ENCODE results near the gene FXYD5.

Gene FXYD5

DNA sequence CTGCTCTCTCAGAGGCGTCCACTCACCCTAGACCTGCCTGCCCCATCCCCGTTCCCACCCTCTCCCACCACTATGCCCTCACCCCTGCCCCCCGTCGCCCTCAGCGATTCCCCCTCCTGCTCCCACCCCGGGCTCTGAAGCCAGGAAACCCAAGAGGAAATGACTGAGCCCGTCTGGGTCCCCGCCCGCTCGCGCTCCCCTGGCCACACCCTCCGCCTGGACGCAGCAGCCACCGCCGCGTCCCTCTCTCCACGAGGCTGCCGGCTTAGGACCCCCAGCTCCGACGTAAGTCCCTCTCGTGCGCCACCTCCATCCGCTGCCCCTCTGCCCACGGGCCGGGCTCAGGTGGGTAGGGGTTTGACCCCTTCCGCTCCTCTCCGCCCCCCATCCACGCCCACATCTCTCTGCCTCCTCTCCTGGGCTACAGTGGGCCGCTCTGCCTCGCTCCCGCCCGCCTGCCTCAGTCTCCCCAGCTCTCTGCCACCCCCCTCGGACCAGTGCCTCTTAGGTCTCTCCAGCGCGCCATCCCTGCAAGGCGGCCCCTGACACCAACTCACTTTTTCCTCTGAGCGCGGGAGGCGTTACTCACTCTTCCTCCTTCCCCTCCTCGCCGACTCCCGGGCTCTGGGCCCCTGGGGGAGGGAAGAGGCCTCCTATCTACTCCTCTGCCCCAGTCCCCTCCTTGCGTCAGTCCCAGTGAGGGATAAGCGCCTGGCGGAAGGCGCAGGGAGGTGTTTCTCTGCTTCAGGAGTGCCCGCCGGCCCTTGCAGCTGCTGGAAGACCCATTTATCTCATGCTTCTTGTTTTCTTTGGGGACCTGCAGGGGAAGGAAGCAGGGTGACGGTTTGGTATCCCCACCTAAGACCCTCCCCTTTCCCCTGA, at the start of gene FXYD5:
Gene FXYD5, plus strand, starts transcription at position 211 of the 882 bp plus-strand sequence. CDS start 816 bp downstream, outside the sequence.
- peak; percentile 23 for DNase-seq

DNA sequence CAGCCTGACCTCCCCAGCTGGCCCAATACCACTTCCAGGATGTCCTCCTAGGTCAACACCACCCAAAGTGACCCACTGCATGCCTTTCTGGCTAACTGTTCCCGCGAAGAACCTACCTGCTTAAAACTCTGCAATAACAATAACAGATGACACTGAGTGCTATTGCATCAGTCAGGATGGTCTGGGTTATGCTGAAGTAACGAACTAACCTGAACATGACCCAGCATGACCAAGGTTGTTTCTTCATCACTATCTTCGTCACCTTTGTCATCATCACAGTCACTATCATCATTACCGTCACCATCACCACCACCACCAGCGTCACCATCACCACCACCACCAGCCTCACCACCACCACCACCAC, 49.5 kb upstream of the FXYD5 start:
- no peak for DNase-seq

GRCh38 chr19:35105411-35106290, 48.9 kb upstream of the FXYD5 start:
- no peak for DNase-seq

DNA sequence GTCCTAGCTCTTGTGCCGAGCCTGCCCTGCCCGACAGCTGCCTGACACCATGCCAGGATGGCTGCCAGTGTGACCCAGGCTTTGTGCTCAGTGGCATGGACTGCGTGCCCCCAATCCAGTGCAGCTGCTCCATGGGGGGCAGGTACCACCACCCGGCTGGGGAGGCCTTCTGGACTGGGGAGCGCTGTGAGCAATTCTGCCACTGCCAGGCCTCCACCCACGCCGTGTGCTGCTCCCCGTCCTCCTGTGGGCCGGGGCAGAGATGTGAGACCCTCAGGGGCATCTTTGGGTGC, 48.3 kb upstream of the FXYD5 start:
- no peak for DNase-seq

GRCh38 chr19:35106898-35107541, 47.5 kb upstream of the FXYD5 start:
- no peak for DNase-seq

- no peak for DNase-seq
Observed at GRCh38 chr19:35107545-35107944, 47.0 kb upstream of the FXYD5 start.

DNA sequence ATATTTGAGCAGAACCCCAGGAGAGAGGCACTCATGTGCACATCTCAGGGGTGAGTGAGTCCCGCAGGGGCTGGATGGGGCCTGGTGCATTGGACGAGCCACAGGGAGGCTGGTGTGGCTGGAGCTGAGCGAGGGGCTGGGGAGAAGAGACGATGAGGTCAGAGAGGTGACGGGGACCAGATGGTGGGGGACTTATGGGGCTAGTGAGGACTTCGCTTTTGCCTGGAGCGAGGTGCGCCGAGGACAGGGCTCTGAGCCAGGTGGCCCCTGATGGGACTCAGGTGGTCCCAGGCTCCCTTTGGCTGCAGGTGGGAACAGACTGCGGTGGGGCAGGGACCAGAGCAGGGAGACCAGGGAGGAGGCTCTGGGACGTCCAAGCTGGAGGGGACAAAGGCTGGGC, 45.8 kb upstream of the FXYD5 start:
- DNase-seq, result no peak

DNA sequence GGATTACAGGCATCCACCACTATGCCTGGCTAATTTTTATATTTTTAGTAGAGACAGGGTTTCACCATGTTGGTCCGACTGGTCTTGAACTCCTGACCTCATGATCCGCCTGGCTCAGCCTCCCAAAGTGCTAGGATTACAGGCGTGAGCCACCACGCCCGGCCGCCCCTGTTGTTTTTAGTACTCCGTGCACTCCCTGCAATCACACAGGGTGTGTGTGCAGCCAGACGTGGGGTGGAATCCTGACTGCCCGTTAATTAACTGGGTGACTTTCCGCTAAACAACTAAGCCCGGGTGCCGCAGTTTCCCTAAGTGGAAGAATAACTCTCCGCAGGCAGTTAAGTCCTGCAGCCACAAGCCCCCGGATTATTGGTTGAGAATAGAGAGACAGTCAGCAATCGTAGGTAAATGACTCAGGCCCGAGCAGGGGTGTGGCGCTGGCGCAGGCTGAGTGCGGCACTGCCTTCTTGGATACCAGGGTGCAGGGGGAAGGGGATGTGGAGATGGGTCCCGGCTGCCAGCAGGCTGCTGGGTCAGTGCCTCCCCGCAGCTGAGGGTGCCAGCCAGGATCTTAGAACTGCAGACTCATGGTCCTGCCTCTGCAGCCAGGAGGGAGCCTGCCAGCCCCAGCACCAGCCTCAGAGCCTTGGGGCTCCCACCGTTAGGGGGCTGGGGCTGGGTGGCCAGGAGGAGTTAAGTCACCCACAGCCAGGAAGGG, 45.0 kb upstream of the FXYD5 start:
- no peak for DNase-seq

DNA sequence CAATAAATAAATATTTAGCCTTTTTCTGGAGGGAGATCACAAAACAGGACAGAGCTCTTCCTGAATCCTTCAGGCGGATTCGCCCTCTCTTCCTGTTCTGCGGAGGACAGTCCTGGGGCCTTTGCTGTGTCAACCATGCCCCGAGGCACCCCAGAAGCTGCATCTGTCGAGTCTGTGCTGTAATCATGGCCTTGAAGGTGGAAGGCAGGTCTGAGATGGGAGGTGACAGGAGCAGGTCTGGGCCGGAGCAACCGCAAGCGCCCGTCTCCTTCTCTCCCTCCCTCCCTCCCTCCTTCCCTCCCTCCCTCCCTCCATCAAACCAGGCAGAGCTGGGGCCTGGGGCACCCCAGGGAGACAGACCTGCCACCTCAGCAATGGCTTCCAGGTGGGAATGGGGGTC, 43.6 kb upstream of the FXYD5 start:
- no peak for DNase-seq

DNA sequence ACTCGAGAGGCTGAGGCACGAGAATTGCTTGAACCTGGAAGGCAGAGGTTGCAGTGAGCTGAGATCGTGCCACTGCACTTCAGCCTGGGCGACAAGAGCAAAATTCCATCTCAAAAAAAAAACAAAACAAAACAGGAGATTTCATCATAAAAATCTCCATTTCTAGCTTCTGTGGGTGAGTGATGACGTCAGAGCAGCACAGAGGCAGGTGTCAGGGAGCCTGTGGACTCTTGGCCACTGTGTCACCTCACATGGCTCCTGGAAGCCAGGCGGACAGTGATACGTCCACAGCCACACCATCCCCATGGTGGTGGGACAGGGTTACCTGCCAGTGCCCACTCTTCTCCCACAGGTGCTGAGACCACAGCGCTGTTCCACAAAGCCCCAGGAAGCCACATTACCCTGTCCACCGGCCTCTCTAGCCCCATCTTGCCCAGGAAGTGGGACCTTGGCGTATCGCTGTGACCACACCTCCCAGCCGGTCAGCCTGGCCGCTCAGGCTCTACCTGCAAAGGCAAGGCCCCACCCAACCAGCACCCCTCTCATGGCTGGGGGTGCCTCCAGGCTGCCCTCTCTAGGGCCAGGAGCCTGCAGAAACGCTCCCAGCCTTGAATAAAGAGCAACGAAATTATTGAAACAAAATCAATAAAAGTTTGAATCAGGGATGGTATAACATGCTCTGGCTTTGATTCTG, 41.4 kb upstream of the FXYD5 start:
- DNase-seq, result no peak

GRCh38 chr19:35114353-35115176, 40.0 kb upstream of the FXYD5 start:
- peak; percentile 64 for DNase-seq

DNA sequence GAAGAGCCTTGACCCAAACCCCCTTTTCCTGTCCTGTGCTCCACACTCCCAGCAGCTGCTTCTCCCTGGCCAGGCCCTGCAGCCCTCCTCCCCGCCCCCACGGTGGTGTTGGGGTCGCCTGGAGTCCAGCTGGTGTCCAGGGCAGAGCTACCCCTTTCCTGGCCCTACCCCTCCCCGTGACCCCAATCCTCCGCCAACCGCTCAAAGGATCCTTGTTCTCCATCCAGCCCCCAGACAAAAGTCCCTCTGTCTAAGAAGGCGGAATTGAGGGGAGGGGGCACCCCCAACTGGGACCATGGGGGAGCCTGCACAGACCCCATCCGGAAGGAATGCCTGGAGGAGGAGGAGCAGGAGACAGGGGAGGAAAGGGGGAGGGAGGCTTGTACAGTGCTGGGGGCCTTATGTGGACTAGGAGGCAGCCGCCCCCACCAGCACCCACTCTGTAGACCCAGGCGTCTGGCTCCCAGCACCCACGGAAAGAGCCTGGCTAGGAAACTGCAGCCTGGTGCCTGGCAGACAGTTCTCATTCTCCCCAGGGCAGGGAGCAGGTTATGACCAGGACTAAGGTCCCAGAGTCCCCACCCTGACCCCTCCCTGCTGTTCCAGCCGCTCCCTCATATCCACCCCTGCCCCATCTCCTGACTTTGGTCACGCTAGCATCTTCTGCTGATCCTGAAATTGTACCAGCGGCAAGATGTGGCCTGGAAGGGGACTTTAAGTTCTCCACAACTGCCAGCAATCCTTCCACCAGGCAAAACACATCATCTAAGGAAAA, 39.2 kb upstream of the FXYD5 start, which contains the start of gene FXYD3:
Gene FXYD3, plus strand, starts transcription at position 647 of the 775 bp plus-strand sequence. CDS start 3,554 bp downstream, outside the sequence.
- DNase-seq, result no peak

- no peak for DNase-seq
Observed at GRCh38 chr19:35116072-35116801, 38.3 kb upstream of the FXYD5 start.

DNA sequence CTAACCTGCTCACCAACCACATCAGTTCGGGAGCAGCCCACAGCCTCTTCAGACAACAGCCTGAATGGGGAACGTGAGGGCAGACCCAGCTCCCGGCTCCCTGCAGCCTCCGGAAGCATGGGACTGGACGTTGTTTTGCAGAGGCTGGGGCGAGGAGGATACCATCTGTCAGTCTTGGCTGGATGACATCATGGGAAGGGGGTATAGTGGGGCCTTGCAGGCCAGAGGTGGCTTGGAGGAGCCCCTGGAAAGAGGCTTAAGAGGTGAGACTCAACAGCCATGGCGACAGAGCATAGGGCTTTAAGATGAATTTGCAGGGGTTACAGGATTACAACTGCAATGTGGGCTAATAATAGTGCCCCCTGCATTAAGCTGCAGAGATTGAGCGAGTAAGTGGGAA, 37.4 kb upstream of the FXYD5 start:
- DNase-seq, result peak; percentile 38

DNA sequence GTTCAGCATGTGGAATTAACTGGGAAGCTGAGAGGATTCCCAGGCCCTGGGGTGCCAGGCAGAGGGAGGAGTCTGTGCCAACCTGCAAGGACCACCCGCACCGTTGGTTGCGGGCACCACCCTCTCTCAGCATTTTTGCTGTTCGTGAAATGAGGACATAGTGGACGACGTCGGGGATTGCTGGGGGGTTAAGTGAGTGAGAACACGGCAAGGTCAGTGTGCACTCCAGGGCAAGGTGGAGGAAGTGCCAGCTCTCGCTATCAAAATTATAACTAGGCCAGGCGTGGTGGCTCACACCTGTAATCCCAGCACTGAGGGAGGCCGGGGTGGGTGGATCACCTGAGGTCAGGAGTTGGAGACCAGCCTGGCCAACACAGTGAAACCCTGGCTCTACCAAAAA, 36.7 kb upstream of the FXYD5 start:
- no peak for DNase-seq

DNA sequence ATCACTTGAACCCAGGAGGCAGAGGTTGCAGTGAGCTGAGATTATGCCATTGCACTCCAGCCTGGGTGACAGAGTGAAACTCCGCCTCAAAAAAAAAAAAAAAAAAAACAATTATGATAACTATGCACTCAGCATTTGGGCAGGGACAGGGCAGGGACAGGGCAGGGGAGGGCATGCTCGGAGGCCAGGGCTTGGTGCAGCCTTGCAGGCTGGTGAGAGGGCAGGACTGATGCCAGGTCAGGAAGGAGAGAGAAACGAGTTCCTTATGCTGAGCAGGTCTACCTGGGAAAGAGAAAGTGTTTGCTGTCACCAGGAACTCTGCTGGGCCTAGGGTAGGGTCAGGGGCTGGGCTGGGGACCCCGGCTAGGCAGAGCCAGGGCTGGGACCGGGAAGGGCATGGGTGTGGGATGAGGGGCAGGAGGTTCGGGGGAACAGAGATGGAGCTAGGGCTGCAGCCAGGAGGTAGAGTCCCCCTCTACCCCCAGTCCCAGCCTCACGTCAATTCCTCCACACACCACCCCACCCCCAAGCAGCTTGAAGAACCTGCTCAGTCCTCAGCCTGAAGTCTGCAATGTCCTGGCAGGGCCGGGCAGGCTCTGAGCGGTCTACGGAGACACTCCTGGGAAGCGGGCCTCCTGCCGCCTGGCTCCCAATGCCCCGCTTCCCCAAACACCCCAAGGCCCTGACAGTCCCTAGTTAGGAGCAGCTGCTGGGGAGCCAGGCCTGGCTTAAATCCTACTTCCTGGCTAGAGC, 36.1 kb upstream of the FXYD5 start:
- DNase-seq, result no peak

- no peak for DNase-seq
Observed at GRCh38 chr19:35119091-35119490, 35.4 kb upstream of the FXYD5 start.

GRCh38 chr19:35119578-35120155, 34.9 kb upstream of the FXYD5 start:
- DNase-seq, result no peak

- peak; percentile 91 for DNase-seq
Observed at GRCh38 chr19:35120492-35120891, 34.0 kb upstream of the FXYD5 start.

All from NCI-H2171 treated with DMSO at 0.1 percent for 48 hours (cell line).